Peyer's patch (tissue), 4 donors: ENCODE measurements around the gene LAMP5.

Experiments used
- CTCF ChIP-seq, 6 experiments: fragments of 450-650 bp in 4 of 6; fragments of 200-600 bp in 2 of 6; sonication (generic) in 1 of 6; IDR thresholded peaks; one replicate each; pipeline ENCODE4 v1.5.1; 2017 to 2019; ENCODE audit warnings: antibody characterized with exemption in 6 of 6, mild to moderate bottlenecking in 3 of 6, moderate library complexity in 1 of 6
- POLR2A ChIP-seq, 2 donors: fragments of 450-650 bp; IDR thresholded peaks; one replicate each; pipeline ENCODE4 v1.5.1; 2017; ENCODE audit warnings: antibody characterized with exemption in 2 of 2, mild to moderate bottlenecking in 2 of 2, moderate library complexity in 2 of 2

GRCh38 chr20:9515214-9515585 lies 810 bp downstream of the LAMP5 start:
- TF ChIP-seq CTCF (IDR thresholded peaks at IDR 0.05), result no peak
- TF ChIP-seq POLR2A (IDR thresholded peaks at IDR 0.05), result no peak
